ELF-1 (cell line): Measurements from ENCODE around the gene PIEZO2.

Experiments
- DNase-seq: peaks from one replicate; pipeline ENCODE4 v3.0.0-alpha.2; 2016; ENCODE audit warnings: low read depth, low spot score

The PIEZO2 gene

DNA sequence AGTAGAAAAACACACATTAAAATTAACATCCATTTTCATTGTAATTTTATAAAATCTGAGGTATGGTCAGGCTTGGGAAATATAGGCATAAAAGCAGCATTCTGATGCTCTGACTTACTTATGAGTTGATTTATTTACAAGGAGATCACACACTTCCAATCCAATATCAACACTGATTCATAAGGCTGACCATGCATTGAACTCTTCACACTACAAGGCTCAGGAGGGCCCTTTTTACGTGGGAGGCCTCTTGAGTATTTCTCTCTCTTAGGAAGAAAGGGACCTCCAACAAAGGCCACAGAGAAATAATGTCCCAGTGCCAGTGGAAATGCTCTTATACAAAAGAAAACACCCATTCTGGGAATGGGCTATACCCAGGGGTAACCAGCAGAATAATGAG, 400.7 kb downstream of the PIEZO2 start:
- no peak for DNase-seq

- DNase-seq, result no peak
Measured at GRCh38 chr18:10745971-10746370, 403.4 kb downstream of the PIEZO2 start.

GRCh38 chr18:10745219-10745618, 404.1 kb downstream of the PIEZO2 start:
- peak; percentile 23 for DNase-seq

DNA sequence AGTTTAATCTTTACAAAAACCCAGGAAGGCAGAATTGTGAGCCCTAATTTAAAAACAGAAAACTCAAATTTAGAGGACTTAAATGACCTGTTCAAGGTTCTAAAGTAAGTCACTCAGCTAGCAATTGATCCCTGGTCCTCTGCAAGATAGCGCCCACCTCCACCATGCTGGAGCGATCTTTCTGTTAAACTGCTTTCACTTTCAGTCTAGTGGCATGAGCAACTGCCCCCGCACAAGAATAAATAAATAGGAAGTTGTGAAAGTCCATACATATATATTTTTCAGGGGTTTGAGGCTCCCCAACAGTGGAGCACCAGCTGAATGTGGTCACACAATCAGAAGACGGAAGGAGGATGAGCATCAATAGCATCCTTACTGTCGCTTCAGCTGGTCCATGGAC, 405.6 kb downstream of the PIEZO2 start:
- DNase-seq, result no peak

- no peak for DNase-seq
Measured at GRCh38 chr18:10739152-10739551, 410.2 kb downstream of the PIEZO2 start.

GRCh38 chr18:10736984-10737383, 412.4 kb downstream of the PIEZO2 start:
- no peak for DNase-seq

DNA sequence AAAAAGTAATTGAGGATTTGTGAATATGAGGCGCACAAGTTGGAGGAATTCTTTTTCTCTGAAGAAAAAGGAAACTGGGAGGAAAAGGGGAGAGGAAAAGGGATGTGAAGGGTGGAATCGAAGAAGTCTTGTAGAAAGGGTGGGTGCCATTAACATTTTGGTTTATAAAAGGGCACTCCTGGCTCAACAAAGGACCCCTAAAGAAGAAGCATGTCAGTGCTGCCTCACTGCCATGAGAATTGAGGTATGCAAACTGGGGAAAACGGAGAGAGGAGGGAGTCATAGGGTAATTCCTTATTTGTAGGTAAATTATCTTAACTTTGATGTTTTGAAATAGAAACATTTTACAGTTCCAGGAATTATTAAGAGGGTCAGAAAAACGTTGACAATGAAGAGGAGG, 416.4 kb downstream of the PIEZO2 start:
- no peak for DNase-seq

DNA sequence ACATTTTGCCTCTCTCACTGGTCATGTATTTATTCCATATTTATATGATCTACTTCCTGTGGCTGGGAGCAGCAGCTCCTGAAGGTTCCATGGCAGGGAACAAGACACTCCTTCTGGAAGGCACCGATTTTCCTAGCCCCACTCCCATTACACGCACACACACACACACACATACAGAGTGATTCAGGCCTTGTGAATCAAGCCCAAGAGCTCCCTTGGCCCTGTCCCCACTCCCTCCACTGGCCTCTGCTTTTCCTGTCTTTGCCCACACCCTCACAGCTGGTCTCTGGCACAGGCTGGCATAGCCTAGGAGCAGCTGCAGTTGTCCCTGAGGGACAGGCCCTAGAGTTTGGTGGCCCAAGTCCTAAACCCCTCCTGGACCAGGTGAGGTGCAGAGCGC, 421.9 kb downstream of the PIEZO2 start:
- no peak for DNase-seq

DNA sequence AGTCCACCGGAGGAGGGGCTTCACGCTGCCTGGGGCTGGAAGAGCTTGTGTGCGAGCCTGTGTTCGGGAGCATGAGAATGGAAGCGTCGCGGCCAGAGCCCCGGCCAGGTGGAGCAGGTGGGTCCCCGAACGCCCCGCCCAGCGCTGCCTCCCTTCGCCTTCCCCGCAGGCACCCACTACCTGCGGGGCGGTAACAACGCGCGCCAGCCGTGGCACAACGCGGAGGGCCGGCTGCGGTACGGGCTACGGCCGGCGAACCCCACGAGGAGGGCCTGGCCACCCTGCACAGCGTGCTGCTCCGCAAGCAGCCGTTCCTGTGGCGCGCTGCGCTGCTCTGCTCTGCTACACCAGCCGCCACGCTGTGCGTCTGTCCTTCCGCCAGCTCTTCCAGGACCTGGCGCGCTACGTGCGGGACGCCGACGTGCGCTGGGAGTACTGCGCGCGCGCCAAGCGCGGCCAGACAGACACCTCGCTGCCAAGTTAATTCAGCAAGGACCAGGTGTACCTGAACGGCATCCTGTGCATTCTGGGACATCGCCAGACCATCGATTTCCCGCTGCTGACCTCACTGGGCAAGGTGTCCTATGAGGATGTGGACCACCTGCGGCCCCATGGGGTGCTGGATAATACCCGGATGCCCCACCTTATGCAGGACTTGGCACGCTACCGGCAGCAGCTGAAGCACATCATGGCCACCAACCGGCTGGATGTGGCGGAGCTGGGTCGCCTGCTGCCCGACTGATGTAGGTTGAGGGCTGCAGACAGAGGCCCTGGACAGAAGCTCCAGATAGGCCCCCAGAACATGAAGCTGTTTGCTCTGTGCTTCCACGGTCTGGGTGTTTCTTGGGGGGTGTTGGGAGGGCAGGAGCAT, 422.9 kb downstream of the PIEZO2 start:
- peak; percentile 64 for DNase-seq

DNA sequence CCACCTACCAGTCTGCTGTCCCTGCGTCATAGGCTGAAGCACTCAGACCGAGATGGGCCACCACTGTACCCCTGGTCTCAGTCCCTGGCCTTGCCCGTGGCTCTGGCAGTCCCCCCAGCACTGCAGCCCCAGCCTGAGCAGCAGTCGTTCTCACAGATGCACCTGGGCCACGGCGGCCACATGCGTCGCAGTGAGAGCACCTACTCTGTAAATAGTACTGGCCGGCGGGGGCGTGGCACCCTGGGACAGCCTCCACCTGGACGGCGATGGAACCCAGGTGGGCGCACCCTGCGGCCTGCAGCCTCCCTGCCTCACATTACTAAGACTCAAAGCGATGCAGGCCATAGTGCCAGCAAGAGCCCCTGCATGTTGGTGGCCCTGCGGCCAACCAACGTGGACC, 424.7 kb downstream of the PIEZO2 start:
- DNase-seq, result no peak

DNA sequence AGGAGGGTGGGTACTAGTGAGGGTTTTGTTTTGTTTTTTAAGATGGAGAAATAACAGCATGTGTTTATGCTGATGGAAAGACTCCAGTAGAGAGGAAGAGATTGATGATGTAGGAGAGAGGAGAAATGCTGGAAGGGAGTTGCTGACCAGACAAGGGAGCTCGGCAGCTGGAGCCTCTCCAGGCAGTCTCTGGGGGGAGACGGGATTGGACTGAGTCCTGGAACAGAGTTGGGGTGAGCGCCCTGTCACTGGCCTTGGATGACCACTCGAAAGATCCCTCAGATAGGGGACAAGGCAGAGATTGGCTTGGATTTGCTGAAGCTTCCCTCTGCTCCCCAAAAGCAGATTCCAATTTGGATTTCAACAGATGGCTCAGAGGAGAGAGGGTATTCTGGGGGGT, 425.9 kb downstream of the PIEZO2 start:
- DNase-seq, result no peak

GRCh38 chr18:10718809-10719208, 430.6 kb downstream of the PIEZO2 start:
- DNase-seq, result no peak

GRCh38 chr18:10715791-10716190, 433.6 kb downstream of the PIEZO2 start:
- no peak for DNase-seq

DNA sequence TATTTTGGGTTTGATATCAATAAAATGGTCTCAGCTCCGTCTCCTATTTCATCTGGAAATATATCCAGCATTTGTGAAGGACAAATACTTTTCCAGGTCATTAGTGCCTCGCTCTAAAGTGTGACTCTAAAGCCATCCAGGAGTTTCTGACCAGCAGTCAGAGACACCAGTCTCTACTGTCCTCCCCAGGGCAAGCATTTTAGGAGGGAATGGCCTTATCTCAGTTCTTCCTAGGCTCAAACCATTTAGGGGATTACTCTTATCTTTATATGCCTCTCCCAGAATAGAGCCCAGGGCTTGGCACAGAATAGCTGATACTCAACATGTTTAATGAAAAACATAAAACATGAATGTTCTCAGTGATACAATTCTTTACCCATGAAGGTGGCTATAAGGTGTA, 436.0 kb downstream of the PIEZO2 start:
- DNase-seq, result peak; percentile 25

DNA sequence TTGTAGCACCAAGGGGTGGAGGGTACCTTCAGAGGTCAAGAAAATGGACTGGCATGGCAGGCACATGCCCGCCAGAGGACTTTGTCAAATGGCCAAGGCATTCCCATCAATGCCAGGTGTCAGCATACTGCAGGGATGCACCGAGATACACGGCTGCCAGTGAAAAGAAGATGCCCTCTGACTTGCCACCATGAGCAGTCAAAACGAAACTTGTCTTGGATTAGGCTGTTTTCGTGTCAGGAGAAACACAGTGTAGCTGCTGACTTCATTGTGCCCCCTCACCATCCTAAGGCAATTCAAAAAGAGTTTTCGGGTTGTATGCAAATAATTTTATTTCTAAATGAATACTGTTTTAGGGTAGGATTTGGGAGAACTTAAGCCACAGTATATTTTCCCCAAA, 442.1 kb downstream of the PIEZO2 start:
- DNase-seq, result no peak

GRCh38 chr18:10705786-10706185, 443.6 kb downstream of the PIEZO2 start:
- DNase-seq, result peak; percentile 17

GRCh38 chr18:10705291-10705690, 444.1 kb downstream of the PIEZO2 start:
- no peak for DNase-seq

- DNase-seq, result no peak
Measured at GRCh38 chr18:10702206-10702605, 447.2 kb downstream of the PIEZO2 start.

DNA sequence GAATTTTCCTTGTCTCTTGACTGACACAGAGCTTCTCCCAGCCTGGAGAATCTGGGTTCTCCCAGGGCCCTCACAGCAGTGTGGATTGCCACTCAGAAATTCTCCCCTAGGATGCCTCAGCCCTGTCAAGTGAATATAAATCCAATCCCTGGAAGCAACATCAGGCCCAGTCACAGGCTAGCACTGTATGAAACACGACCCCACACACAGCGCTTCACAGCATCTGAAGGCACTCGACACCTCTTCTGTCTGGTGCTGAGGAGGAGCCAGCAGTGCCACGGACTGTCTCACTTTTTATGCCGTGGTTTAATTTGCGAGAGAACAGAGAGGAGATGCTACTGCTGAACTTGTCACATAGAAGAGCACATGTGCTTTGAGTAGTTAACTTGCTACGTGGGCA, 459.0 kb downstream of the PIEZO2 start:
- DNase-seq, result no peak

DNA sequence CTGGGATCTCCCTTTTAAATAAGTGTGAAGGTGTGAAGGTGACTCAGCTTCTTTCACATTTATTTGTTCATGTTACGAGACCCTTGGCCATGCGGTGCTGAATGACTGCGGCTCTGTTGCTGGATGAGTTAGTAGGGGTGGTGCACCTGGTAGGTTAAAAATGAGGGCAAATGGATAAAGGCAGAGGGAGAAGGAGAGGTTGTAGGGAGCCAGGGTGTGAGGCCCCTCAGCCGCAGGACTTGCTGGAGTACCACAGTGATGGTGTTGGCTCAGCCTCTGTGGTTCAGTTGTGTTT, 459.4 kb downstream of the PIEZO2 start:
- no peak for DNase-seq

DNA sequence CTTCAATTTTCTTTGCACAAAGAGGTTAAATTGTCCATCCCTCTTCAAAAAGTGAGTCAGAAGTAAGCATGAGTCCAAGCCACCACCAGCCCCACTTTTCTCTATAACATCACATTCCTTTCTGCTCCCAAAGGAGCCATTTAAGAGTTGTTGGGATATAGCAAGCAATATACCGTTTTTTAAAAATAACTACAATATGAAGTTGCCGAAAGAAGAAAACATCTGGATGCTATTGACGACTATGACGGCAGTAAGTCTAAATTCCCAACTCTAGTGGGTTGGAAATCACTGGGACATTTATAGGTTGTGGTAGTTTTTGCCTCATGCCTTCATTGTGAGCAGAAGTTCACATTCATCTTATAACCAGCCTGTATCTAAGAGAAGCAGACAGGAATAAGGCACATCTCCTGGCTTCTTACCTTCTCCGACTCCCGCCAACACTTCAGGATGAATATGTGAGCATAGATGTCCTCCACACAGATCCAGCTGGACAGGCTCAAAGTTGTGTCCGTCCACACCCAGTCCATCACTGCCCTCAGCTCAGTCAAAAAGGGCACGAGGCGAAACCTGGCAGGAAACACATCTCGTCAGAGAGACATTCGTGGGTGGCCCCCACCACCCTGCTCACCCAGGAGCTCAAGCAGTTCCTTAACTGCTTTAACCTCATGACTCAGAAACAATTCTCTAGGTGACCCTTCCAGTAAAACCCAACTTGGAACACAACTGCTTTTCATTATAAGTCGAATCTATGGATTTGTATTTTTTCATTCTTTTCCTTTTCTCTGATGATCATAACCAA, 459.9 kb downstream of the PIEZO2 start:
- DNase-seq, result no peak

DNA sequence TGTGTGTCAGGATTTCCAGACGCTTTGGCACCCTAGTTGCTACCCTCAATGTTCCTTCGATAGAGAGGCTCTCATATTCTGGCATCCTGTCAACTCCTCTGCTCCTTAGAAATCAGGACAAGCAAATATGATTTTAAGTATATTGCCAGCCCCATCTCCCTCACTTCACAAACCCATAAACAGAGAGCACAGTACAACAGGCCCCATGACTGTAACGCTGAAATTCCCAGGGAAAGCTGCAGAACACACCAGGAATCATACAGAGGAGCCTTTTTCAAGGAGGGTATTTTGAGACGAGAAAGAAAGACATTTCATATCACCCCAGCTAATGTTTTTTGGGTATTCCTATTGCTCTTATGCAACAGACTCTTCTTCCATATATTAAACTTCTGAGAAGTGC, 460.6 kb downstream of the PIEZO2 start:
- DNase-seq, result no peak
